ENCODE measurements around the gene MARCHF6. TPM values are rescaled to one million over a fixed set of nuclear protein-coding genes. Genes with fewer than 3 reads are reported as not detected.
A peak's percentile ranks its signal among the peaks of the same experiment; 100 is the strongest.
"Not testable (repeated sequence)": the region's sequence is repeated elsewhere in the genome, so short reads cannot be mapped to it uniquely, and the experiment has no call there.

Gene MARCHF6
- total RNA-seq, 1 donor from 2014 or later = 44.0 TPM

GRCh38 chr5:10375146-10375545 lies 21.7 kb downstream of the MARCHF6 start:
- not testable (repeated sequence) for DNase-seq (ENCODE audit: low read depth in 2 of 2)

GRCh38 chr5:10376544-10376943 lies 23.0 kb downstream of the MARCHF6 start:
- no peak for DNase-seq (ENCODE audit: low read depth in 2 of 2)

DNA sequence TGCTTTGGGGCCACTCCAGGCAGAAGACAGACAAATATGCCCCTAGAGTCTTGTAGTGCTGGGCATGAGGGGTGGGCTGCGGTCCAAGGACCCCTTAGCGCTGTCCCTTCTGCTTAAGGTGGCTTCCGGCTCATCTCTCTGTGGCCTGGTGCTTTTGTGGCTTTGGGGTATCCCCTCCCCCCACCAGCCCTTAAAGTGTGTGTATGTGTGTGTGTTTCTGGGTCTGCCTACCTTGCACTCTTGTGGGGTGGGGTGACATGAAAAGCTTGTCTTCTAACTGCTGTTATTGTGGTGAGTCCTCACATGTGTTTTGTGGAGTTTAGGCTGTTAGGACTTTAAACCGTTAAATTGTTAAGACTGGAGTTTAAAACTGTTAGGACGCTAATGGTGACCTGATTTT lies 23.6 kb downstream of the MARCHF6 start:
- no peak for DNase-seq (ENCODE audit: low read depth in 2 of 2)

GRCh38 chr5:10381803-10382202 lies 28.3 kb downstream of the MARCHF6 start:
- DNase-seq (ENCODE audit: low read depth in 2 of 2) = no peak

DNA sequence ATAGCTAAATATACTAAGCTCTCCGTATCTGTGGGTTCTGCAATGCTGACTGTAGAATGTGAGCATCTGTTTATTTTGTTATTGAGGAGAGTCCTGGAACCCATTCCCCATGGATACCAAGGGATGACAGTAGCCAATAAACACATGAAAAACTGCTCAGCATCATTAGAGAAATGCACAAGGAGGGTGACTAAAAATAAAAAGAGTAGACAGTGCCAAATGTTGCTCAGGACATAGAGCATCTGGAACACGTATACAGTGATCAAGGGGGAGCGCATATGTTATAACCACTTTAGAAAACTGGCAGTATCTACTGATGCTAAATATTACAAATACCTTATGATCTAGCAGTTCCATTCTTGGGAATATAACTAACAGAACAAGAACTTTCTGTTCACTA lies 31.0 kb downstream of the MARCHF6 start:
- DNase-seq (ENCODE audit: low read depth in 2 of 2) = no peak

- DNase-seq (ENCODE audit: low read depth in 2 of 2) = no peak
These were observed 34.2 kb downstream of the MARCHF6 start for GRCh38 chr5:10387690-10388089.

DNA sequence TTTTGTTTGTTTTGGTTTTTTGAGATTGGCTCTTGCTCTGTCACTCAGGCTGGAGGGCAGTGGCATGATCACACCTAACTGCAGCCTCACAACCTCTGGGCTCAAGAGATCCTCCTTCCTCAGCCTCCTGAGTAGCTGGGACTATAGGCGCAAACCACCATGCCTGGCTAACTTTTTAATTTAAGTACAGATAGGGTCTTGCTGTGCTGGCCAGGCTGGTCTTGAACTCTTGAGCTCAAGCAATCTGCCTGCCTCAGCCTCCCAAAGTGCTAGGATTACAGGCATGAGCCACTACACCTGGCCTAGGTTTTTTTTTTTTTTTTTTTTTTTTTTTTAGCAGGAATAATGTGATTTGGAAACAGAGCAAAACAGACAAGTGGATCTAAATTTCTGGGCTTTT lies 37.6 kb downstream of the MARCHF6 start:
- DNase-seq (ENCODE audit: low read depth in 2 of 2) = no peak

GRCh38 chr5:10392567-10393328 lies 39.3 kb downstream of the MARCHF6 start:
- peak in 1 of 2 donors; percentile 4 for DNase-seq (ENCODE audit: low read depth in 2 of 2)

DNA sequence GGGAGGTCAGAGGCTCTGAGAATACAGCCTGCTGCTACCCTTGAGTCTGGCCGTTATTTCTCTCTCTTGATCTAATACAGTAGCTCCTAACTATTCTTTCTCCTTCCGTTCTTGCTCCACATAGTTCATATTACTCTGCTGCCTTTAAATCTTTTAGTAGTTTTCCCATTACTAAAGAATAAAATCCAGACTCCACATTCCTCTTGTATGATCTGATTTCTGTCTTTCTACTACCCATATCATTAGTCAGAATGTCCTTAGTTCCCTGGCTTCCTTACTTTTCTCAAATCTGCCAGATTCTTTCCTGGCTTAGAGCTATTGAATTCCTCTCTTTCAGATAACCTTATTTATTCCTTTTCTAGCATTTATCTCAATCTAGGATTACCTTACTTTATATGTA lies 40.0 kb downstream of the MARCHF6 start:
- no peak for DNase-seq (ENCODE audit: low read depth in 2 of 2)

- DNase-seq (ENCODE audit: low read depth in 2 of 2) = no peak
These were observed 43.1 kb downstream of the MARCHF6 start for GRCh38 chr5:10396552-10396951.

DNA sequence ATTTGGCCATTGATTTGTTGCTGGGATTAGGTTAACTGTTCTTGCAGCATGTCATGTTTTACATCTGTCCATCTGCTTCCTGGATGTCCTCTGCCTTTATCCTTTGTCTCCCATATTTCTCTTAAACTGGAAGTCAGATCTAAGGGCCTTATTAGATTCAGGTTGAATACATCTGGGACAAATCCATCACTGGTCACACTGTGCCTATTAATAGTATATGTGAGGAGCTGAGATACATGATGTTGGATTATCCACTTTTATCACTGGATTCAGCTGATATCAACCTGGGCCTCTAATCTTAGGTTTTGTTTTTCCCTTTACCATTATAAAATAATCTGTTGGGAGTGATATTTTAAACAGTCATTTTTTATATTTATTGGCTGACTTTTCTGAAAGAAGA lies 46.3 kb downstream of the MARCHF6 start:
- no peak for DNase-seq (ENCODE audit: low read depth in 2 of 2)

GRCh38 chr5:10400411-10400810 lies 46.9 kb downstream of the MARCHF6 start:
- DNase-seq (ENCODE audit: low read depth in 2 of 2) = no peak

- no peak for DNase-seq (ENCODE audit: low read depth in 2 of 2)
These were observed 47.3 kb downstream of the MARCHF6 start for GRCh38 chr5:10400831-10401230.

DNA sequence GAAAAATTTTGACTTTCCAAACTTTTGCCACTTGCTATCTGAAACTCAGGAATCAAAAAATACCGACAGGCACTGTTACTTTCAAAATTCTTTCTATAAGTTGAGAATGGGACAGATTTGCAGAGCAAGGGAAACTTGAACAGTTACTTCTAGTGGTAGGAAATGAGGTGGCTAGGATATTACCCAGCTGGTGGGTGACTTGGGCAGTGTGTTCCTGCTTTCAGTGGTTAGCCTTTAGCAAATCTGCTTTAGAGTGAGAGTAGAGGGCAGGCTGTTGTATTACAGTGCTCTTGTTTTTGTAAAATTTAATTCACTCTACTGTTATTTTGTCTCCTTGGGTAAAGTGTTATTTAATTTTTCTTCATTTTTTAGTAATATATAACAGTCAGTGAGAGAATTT lies 48.0 kb downstream of the MARCHF6 start:
- DNase-seq (ENCODE audit: low read depth in 2 of 2) = no peak

Other genes starting within 250 kb of the MARCHF6 start
- 14.8 and 37.5 TPM in 2 replicates for gene ATPSCKMT, start 103.8 kb upstream of the MARCHF6 start, total RNA-seq
- 477 and 610 TPM in 2 replicates for gene CCT5, start 103.4 kb upstream of the MARCHF6 start, total RNA-seq
- gene CMBL, start 45.8 kb upstream of the MARCHF6 start, total RNA-seq = 2.4 and 3.5 TPM in 2 replicates
- 1.1 and 1.4 TPM in 2 replicates for gene ROPN1L, start 88.2 kb downstream of the MARCHF6 start, total RNA-seq
- 1.4 and 2.6 TPM in 2 replicates for gene ANKRD33B, start 210.4 kb downstream of the MARCHF6 start, total RNA-seq